K562 (cell line): ENCODE data around the gene NEDD4. TPM values are rescaled to one million over a fixed set of nuclear protein-coding genes. Genes with fewer than 3 reads are reported as not detected.
A peak's percentile ranks its signal among the peaks of the same experiment; 100 is the strongest.

ENCODE experiments used
- ADNP ChIP-seq: fragments of 200-800 bp; sonication (Bioruptor generic); IDR thresholded peaks from 2 replicates; pipeline ENCODE4 v1.6.1; 2016; ENCODE audit warnings: missing genetic modification characterization, missing compliant biosample characterization
- BACH1 ChIP-seq: fragments of 200-800 bp; sonication (Bioruptor generic); IDR thresholded peaks from 2 replicates; pipeline ENCODE4 v1.6.1; 2016; ENCODE audit warnings: missing genetic modification characterization, missing compliant biosample characterization
- BRD4 ChIP-seq: fragments of 200-600 bp; sonication (generic); IDR thresholded peaks from 2 replicates; pipeline ENCODE4 v1.6.1; 2017; ENCODE audit warnings: inconsistent platforms
- CREB1 ChIP-seq, 2 experiments: sonication (generic) in 1 of 2; formaldehyde crosslinking in 1 of 2; IDR thresholded peaks; 2 replicates each; pipeline versions ENCODE4 v1.6.1 to v1.8.0; 2012 to 2022; ENCODE audit warnings: inconsistent platforms in 1 of 2, mild to moderate bottlenecking in 1 of 2, missing genetic modification reagents in 1 of 2, moderate library complexity in 1 of 2
- E2F1 ChIP-seq: sonication (generic); formaldehyde crosslinking; IDR thresholded peaks from 2 replicates; pipeline ENCODE4 v1.8.1; 2023; ENCODE audit warnings: mild to moderate bottlenecking, missing genetic modification reagents, moderate library complexity
- ETV6 ChIP-seq, 3 experiments: fragments of 150-350 bp in 1 of 3; sonication (generic) in 1 of 3; formaldehyde crosslinking in 1 of 3; IDR thresholded peaks; 2 replicates each; pipeline versions ENCODE4 v1.6.1 to v1.8.0; 2014 to 2022; ENCODE audit warnings: borderline replicate concordance in 2 of 3, low read depth in 2 of 3, antibody characterized with exemption in 1 of 3, low read length in 1 of 3, mild to moderate bottlenecking in 1 of 3, missing genetic modification reagents in 1 of 3
- EZH2 ChIP-seq: IDR thresholded peaks from 2 replicates; pipeline ENCODE4 v1.6.1; 2012; ENCODE audit warnings: low read depth, mild to moderate bottlenecking, inconsistent platforms, low read length, borderline replicate concordance
- MITF ChIP-seq: IDR thresholded peaks from 2 replicates; pipeline ENCODE4 v1.6.1; 2014; ENCODE audit warnings: antibody characterized with exemption
- NCOA1 ChIP-seq: fragments of 450-650 bp; IDR thresholded peaks from 2 replicates; pipeline ENCODE4 v1.6.1; 2016; ENCODE audit warnings: low read depth
- NR4A1 ChIP-seq, 2 experiments: fragments of 250-450 bp in 1 of 2; fragments of 450-650 bp in 1 of 2; sonication (Bioruptor Pico) in 1 of 2; IDR thresholded peaks; 2 replicates each; pipeline versions ENCODE4 v1.4.0 to v1.6.1; 2016 to 2020; ENCODE audit warnings: mild to moderate bottlenecking in 2 of 2, missing compliant biosample characterization in 1 of 2, missing genetic modification characterization in 1 of 2, moderate library complexity in 1 of 2
- ZNF133 ChIP-seq: fragments of 250-450 bp; sonication (Bioruptor Pico); IDR thresholded peaks from 2 replicates; pipeline ENCODE4 v1.4.0; 2020; ENCODE audit warnings: mild to moderate bottlenecking
- ZNF239 ChIP-seq: fragments of 250-450 bp; sonication (Bioruptor Pico); IDR thresholded peaks from 2 replicates; pipeline ENCODE4 v1.4.0; 2020; ENCODE audit warnings: mild to moderate bottlenecking
- ZNF324 ChIP-seq: fragments of 250-450 bp; sonication (Bioruptor Pico); IDR thresholded peaks from 2 replicates; pipeline ENCODE4 v1.4.0; 2020; ENCODE audit warnings: mild to moderate bottlenecking
- ZNF589 ChIP-seq: fragments of 200-800 bp; sonication (Bioruptor generic); IDR thresholded peaks from 2 replicates; pipeline ENCODE4 v1.6.1; 2016; ENCODE audit warnings: low read depth, missing genetic modification characterization, missing compliant biosample characterization
- ZNF592 ChIP-seq: fragments of 450-650 bp; IDR thresholded peaks from 2 replicates; pipeline ENCODE4 v1.6.1; 2017; ENCODE audit warnings: antibody characterized with exemption, mild to moderate bottlenecking
- ZNF740 ChIP-seq, 3 experiments: fragments of 200-800 bp in 1 of 3; sonication (Bioruptor generic) in 1 of 3; sonication (generic) in 1 of 3; formaldehyde crosslinking in 1 of 3; IDR thresholded peaks; 2 replicates each; pipeline versions ENCODE4 v1.6.1 to v1.8.0; 2016 to 2022; ENCODE audit warnings: mild to moderate bottlenecking in 2 of 3, missing compliant biosample characterization in 2 of 3, missing genetic modification characterization in 2 of 3, missing genetic modification reagents in 1 of 3
- polyA plus RNA-seq, 8 experiments: library from polyadenylated mRNA; depleted of rRNA in 4 of 8; stranded (reverse) in 5 of 8; unstranded in 3 of 8; fragments of >200 nt; fragmentation: Nextera tagmentation in 2 of 8; fragmentation: Illumina TruSeq in 1 of 8; extraction: Ambion mirVana in 2 of 8; extraction: Trizol in 1 of 8; gene quantifications; 2 replicates each; pipeline versions ENCODE4 v1.2.1 to v1.2.3, GENCODE V29; 2011 to 2014; ENCODE audit warnings: inconsistent platforms in 1 of 8, missing spikeins in 1 of 8
- total RNA-seq, 7 experiments: library from RNA; depleted of rRNA in 6 of 7; stranded (reverse); fragments of >200 nt in 6 of 7; fragmentation: Illumina TruSeq in 2 of 7; extraction: Trizol in 2 of 7; gene quantifications; 2 replicates each; pipeline versions ENCODE4 v1.2.1 to v1.2.3, GENCODE V29; 2011 to 2021; ENCODE audit warnings: low replicate concordance in 1 of 7

NEDD4 gene
- total and polyA plus RNA-seq, 9 of the 15 experiments (the other 6 are each of a cell fraction or from before 2014, with no cell fraction given): 7.2 to 23.7 (median 17.3) TPM

GRCh38 chr15:56040081-56041035 is 46.9 kb upstream of the NEDD4 start (continued):
- no peak for TF ChIP-seq NR4A1 (CRISPR knock-in tag; IDR thresholded peaks at IDR 0.05)
- TF ChIP-seq NR4A1 (tag; IDR thresholded peaks at IDR 0.05): peak; percentile 78; the same call in 1 of the 2 replicates
- peak; percentile 77; the same call in 1 of the 2 replicates for TF ChIP-seq MITF
- no peak for TF ChIP-seq E2F1 (CRISPR knock-in tag)
- no peak for TF ChIP-seq CREB1 (IDR thresholded peaks at IDR 0.05)
- 0 out of 2 replicates have a peak, but pooled peaks have one; percentile 47 for TF ChIP-seq CREB1 (CRISPR knock-in tag; IDR thresholded peaks at IDR 0.05)
- 0 out of 2 replicates have a peak, but pooled peaks have one; percentile 31 for TF ChIP-seq BRD4
- peak; percentile 68 for TF ChIP-seq BACH1
- TF ChIP-seq ZNF592: peak; percentile 65; the same call in 1 of the 2 replicates
- TF ChIP-seq ZNF133 (CRISPR knock-in tag): 0 out of 2 replicates have a peak, but pooled peaks have one; percentile 4
- TF ChIP-seq ZNF589: peak; percentile 97
- no peak for TF ChIP-seq EZH2
- TF ChIP-seq ETV6 (IDR thresholded peaks at IDR 0.05; ENCODE audit: borderline replicate concordance in 1 of 2, low read depth in 2 of 2, low read length in 1 of 2): no peak
- no peak for TF ChIP-seq ETV6 (CRISPR knock-in tag; IDR thresholded peaks at IDR 0.05; ENCODE audit: borderline replicate concordance)
- TF ChIP-seq ZNF740 (CRISPR knock-in tag; IDR thresholded peaks at IDR 0.05): no peak
- TF ChIP-seq ZNF740 (tag; IDR thresholded peaks at IDR 0.05): peak in 1 of 2 experiments; percentile 37; a peak in 2 of 4 replicates
- 0 out of 2 replicates have a peak, but pooled peaks have one; percentile 43 for TF ChIP-seq NCOA1
- TF ChIP-seq ZNF324: 0 out of 2 replicates have a peak, but pooled peaks have one; percentile 30
- peak; percentile 64; the same call in 1 of the 2 replicates for TF ChIP-seq ZNF239 (CRISPR knock-in tag)
- TF ChIP-seq ADNP (tag): no peak
